Gastroesophageal sphincter (tissue), 3 donors: ENCODE results near the gene MYH14.

Source experiments
- POLR2AphosphoS5 ChIP-seq: sonication (generic); formaldehyde crosslinking; IDR thresholded peaks from one replicate; pipeline ENCODE4 v1.6.1; 2017; ENCODE audit warnings: antibody characterized with exemption
- TF ChIP-seq, protein P1 (sequence below), 4 experiments: fragments of 200-600 bp in 2 of 4; fragments of 450-650 bp in 2 of 4; sonication (generic) in 1 of 4; IDR thresholded peaks; one replicate each; pipeline ENCODE4 v1.5.1; 2017 to 2019; ENCODE audit warnings: antibody characterized with exemption in 4 of 4, mild to moderate bottlenecking in 2 of 4, moderate library complexity in 2 of 4

DNA sequence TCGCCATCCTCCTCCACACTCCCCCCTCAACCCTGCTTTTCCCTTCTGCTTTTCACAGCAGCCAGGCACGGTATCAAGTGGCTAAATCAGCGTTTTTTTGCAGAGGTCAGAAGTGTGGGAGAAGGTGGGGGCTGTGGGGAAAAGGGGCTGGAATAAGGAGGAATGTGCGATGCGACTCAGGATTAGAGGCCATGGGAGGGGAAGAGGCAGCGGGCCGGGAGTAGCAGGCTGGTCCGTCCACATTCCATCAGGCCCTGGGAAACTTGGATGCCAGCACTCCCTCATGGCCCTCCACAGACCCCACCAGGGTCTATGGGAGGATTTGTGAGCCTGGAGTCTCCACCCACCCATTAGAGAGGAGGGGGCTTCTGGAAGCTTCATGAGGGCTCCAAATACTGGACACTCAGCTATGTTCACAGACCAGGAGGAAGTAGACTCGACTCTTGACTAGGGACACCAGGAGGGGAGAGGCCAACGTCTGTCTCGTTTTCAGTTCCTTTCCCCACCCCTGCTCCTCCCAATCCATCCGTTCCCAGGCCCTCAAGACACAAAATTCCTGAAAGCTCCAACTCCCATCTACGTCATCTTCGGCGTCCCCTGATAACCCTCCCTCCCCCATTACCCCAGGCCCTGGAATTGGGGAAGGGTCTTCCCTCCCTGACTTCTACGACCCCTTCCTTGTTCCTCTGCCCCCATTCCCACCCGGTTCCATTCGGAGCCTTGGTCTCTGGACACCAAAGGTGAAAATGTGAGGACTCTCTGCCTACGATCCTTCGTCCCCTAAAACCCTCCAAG, 129.0 kb downstream of the MYH14 start:
- TF ChIP-seq, protein P1, sequence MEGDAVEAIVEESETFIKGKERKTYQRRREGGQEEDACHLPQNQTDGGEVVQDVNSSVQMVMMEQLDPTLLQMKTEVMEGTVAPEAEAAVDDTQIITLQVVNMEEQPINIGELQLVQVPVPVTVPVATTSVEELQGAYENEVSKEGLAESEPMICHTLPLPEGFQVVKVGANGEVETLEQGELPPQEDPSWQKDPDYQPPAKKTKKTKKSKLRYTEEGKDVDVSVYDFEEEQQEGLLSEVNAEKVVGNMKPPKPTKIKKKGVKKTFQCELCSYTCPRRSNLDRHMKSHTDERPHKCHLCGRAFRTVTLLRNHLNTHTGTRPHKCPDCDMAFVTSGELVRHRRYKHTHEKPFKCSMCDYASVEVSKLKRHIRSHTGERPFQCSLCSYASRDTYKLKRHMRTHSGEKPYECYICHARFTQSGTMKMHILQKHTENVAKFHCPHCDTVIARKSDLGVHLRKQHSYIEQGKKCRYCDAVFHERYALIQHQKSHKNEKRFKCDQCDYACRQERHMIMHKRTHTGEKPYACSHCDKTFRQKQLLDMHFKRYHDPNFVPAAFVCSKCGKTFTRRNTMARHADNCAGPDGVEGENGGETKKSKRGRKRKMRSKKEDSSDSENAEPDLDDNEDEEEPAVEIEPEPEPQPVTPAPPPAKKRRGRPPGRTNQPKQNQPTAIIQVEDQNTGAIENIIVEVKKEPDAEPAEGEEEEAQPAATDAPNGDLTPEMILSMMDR (IDR thresholded peaks at IDR 0.05): no peak
- TF ChIP-seq POLR2AphosphoS5: no peak
